MM.1S (cell line): Measurements from ENCODE around the gene EPHX1.

Experiments used
- DNase-seq: peaks from one replicate; pipeline ENCODE4 v3.0.0-alpha.2; 2015
- H2AFZ ChIP-seq: fragments of 300-600 bp; sonication (generic); 2 replicates; pipeline ENCODE4 v1.6.0; 2016; ENCODE audit warnings: antibody characterized with exemption, low read length
- H3F3A ChIP-seq: fragments of 300-600 bp; sonication (generic); 2 replicates; pipeline ENCODE4 v1.6.1; 2016; ENCODE audit warnings: mild to moderate bottlenecking, antibody characterized with exemption, low read length, moderate library complexity, mixed read lengths; ENCODE audit not compliant: insufficient read depth
- H3K27ac ChIP-seq: fragments of 300-600 bp; sonication (generic); 2 replicates; pipeline ENCODE4 v1.5.1; 2016; ENCODE audit warnings: mild to moderate bottlenecking, low read length
- H3K27me3 ChIP-seq: fragments of 300-600 bp; sonication (generic); replicated peaks from 2 replicates; pipeline ENCODE4 v1.6.0; 2016; ENCODE audit warnings: low read length; ENCODE audit not compliant: insufficient read depth
- H3K36me3 ChIP-seq: fragments of 300-600 bp; sonication (generic); replicated peaks from 2 replicates; pipeline ENCODE4 v1.6.1; 2016; ENCODE audit warnings: mild to moderate bottlenecking, low read length, mixed read lengths; ENCODE audit not compliant: insufficient read depth
- H3K4me1 ChIP-seq: fragments of 300-600 bp; sonication (generic); 2 replicates; pipeline ENCODE4 v1.6.1; 2016; ENCODE audit warnings: low read length, mixed read lengths
- H3K4me2 ChIP-seq: fragments of 300-600 bp; sonication (generic); 2 replicates; pipeline ENCODE4 v1.6.0; 2016; ENCODE audit warnings: low read depth, low read length
- H3K4me3 ChIP-seq: fragments of 300-600 bp; sonication (generic); 2 replicates; pipeline ENCODE4 v1.5.1; 2016; ENCODE audit warnings: low read length, mixed read lengths
- H3K79me2 ChIP-seq: fragments of 300-600 bp; sonication (generic); 2 replicates; pipeline ENCODE4 v1.6.1; 2016; ENCODE audit warnings: mixed run types, low read length, mixed read lengths
- H3K9ac ChIP-seq: fragments of 300-600 bp; sonication (generic); 2 replicates; pipeline ENCODE4 v1.6.1; 2016; ENCODE audit warnings: low read length, mixed read lengths
- H3K9me2 ChIP-seq: fragments of 300-600 bp; sonication (generic); replicated peaks from 2 replicates; pipeline ENCODE4 v1.6.1; 2016; ENCODE audit warnings: mild to moderate bottlenecking, low read length, mixed read lengths; ENCODE audit not compliant: insufficient read depth
- H3K9me3 ChIP-seq: fragments of 300-600 bp; sonication (generic); replicated peaks from 2 replicates; pipeline ENCODE4 v1.6.1; 2016; ENCODE audit warnings: mild to moderate bottlenecking, low read length, mixed read lengths; ENCODE audit not compliant: insufficient read depth
- H4K20me1 ChIP-seq: fragments of 300-600 bp; sonication (generic); 2 replicates; pipeline ENCODE4 v1.6.1; 2016; ENCODE audit warnings: mild to moderate bottlenecking, low read length, moderate library complexity, mixed read lengths; ENCODE audit not compliant: insufficient read depth
- CTCF ChIP-seq: fragments of 300-600 bp; sonication (generic); IDR thresholded peaks from 2 replicates; pipeline ENCODE4 v1.5.1; 2016; ENCODE audit warnings: antibody characterized with exemption, low read length, mixed read lengths
- EZH2 ChIP-seq: fragments of 300-600 bp; sonication (generic); optimal IDR thresholded peaks from 2 replicates; pipeline ENCODE3; 2017; ENCODE audit warnings: low read depth, mild to moderate bottlenecking, antibody characterized with exemption, low read length, mixed read lengths
- EZH2phosphoT487 ChIP-seq: fragments of 300-600 bp; sonication (generic); IDR thresholded peaks from 2 replicates; pipeline ENCODE4 v1.6.1; 2018; ENCODE audit warnings: antibody characterized with exemption, low read length

Gene EPHX1

GRCh38 chr1:225838793-225839192 lies 28.9 kb downstream of the EPHX1 start:
- Histone ChIP-seq H3K4me1 (no peaks in the 10 kb centered on the region), H3K27me3 (no peaks in the 10 kb centered on the region), H3K4me2 (no peak overlapping the region), H3F3A (peaks cover 7% of the 10 kb centered on the region), H2AFZ (no peak overlapping the region), H3K79me2 (no peaks in the 10 kb centered on the region), H3K9ac (no peak overlapping the region), H4K20me1 (no peaks in the 10 kb centered on the region), H3K27ac (no peak overlapping the region), H3K4me3 (no peak overlapping the region), H3K9me3 (no peaks in the 10 kb centered on the region), H3K9me2 (no peaks in the 10 kb centered on the region), H3K36me3 (no peaks in the 10 kb centered on the region)
- no peak for DNase-seq
- TF ChIP-seq EZH2 (no peak), EZH2phosphoT487 (no peak), CTCF (no peak)

DNA sequence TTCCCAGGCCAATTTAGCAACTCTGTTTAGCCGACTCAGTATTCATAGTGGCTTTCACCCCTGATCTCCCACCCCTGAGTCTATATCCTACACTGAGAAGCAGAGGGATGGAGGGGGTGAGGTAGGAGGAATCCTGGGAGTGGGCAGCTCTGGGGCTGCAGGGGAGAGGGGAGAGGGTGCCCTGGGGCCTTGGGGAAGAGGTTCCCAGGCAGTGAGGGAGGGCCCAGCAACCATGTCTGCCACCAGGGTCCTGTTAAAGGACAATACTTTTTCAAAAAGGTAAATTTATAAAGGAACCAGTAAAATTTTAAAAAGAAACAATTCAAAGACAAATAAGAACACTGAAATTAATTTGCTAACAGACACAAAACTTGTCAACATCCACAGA lies 30.3 kb downstream of the EPHX1 start:
- H3K27ac ChIP-seq, result no peak overlapping the region
- no peaks in the 10 kb centered on the region for H3K9me2 ChIP-seq
- no peaks in the 10 kb centered on the region for H3K79me2 ChIP-seq
- H2AFZ ChIP-seq, result no peak overlapping the region
- no peaks in the 10 kb centered on the region for H3K4me1 ChIP-seq
- no peak overlapping the region for H3K4me3 ChIP-seq
- no peaks in the 10 kb centered on the region for H3K27me3 ChIP-seq
- DNase-seq, result no peak
- H3F3A ChIP-seq, result peaks cover 7% of the 10 kb centered on the region
- no peaks in the 10 kb centered on the region for H4K20me1 ChIP-seq
- H3K9me3 ChIP-seq, result no peaks in the 10 kb centered on the region
- no peaks in the 10 kb centered on the region for H3K36me3 ChIP-seq
- H3K4me2 ChIP-seq, result no peak overlapping the region
- TF ChIP-seq EZH2phosphoT487, result no peak
- no peak for TF ChIP-seq CTCF
- TF ChIP-seq EZH2, result no peak
- no peak overlapping the region for H3K9ac ChIP-seq

- H3K79me2 ChIP-seq, result no peaks in the 10 kb centered on the region
- no peaks in the 10 kb centered on the region for H3K36me3 ChIP-seq
- no peak overlapping the region for H2AFZ ChIP-seq
- no peaks in the 10 kb centered on the region for H3K27me3 ChIP-seq
- no peak overlapping the region for H3K4me3 ChIP-seq
- no peak overlapping the region for H3K27ac ChIP-seq
- peaks cover 7% of the 10 kb centered on the region for H3F3A ChIP-seq
- H3K4me2 ChIP-seq, result no peak overlapping the region
- no peak for TF ChIP-seq EZH2
- no peak for TF ChIP-seq CTCF
- TF ChIP-seq EZH2phosphoT487, result no peak
- DNase-seq, result no peak
- no peaks in the 10 kb centered on the region for H3K9me3 ChIP-seq
- no peaks in the 10 kb centered on the region for H3K9me2 ChIP-seq
- H3K9ac ChIP-seq, result no peak overlapping the region
- H3K4me1 ChIP-seq, result no peaks in the 10 kb centered on the region
- H4K20me1 ChIP-seq, result no peaks in the 10 kb centered on the region
These were observed 30.8 kb downstream of the EPHX1 start for GRCh38 chr1:225840713-225841112.
